GM12875 (cell line): Measurements from ENCODE around the gene DDX41.
A peak's percentile ranks its signal among the peaks of the same experiment; 100 is the strongest.
"Not testable (repeated sequence)": the region's sequence is repeated elsewhere in the genome, so short reads cannot be mapped to it uniquely, and the experiment has no call there.

Source experiments
- H3K4me3 ChIP-seq: one replicate; pipeline ENCODE4 v1.5.1; 2011; ENCODE audit warnings: low read depth, low read length, control low read depth
- TF ChIP-seq, protein P1 (sequence below): IDR thresholded peaks from 2 replicates; pipeline ENCODE4 v1.5.1; 2011; ENCODE audit warnings: low read depth, mild to moderate bottlenecking, control low read depth, inconsistent platforms, low read length, moderate library complexity, borderline replicate concordance; ENCODE audit not compliant: insufficient read depth

The DDX41 gene

DNA sequence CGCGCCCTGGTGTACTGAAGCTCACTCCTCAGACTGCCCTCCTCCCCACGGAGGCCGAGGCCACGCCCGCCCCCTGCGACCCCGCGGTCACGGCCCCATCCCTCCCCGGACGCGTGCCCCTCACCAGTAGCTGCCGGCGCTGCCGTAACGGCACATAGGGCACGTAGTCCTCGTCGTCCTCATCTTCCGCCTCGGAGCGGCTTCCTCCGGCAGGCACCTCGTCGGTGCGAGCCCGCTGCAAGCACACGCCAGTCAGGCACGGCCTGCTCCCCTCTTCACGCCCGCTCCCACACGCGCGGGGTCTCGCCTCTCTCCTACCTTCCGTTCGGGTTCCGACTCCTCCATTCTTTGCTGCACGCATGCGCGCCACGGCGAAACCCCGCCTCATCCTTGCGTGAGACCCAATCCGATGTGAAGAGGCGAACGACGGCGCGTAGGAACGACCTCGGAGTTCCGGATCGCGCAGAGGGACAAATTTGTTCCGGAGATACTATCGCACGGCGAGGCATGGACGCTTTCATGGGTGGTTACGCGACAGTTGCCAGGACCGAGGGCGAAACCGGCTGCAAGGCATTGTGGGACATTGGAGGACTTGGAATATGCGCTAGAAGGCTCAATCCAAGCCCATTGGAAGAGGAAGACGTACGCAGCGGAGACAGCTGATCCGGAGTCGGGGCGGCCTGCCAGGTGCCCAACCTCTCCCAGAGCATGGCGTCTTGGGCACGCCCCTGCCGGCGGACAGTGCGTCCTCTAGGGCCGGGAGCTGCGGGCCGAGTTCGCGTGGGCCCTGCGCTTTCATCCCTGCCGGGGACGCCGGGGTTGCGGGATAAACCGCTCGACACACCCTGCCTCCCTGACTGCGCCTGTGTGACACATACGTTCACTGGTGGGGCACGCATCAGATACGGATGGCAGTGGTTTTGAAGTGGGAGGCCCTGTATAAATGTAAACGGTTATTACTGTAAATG is at the start of gene DDX41:
DDX41 (minus strand) TSS at position 361 of the 968 bp plus-strand sequence; CDS start at position 345, 16 bp downstream.
- TF ChIP-seq, protein P1, sequence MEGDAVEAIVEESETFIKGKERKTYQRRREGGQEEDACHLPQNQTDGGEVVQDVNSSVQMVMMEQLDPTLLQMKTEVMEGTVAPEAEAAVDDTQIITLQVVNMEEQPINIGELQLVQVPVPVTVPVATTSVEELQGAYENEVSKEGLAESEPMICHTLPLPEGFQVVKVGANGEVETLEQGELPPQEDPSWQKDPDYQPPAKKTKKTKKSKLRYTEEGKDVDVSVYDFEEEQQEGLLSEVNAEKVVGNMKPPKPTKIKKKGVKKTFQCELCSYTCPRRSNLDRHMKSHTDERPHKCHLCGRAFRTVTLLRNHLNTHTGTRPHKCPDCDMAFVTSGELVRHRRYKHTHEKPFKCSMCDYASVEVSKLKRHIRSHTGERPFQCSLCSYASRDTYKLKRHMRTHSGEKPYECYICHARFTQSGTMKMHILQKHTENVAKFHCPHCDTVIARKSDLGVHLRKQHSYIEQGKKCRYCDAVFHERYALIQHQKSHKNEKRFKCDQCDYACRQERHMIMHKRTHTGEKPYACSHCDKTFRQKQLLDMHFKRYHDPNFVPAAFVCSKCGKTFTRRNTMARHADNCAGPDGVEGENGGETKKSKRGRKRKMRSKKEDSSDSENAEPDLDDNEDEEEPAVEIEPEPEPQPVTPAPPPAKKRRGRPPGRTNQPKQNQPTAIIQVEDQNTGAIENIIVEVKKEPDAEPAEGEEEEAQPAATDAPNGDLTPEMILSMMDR, result no peak
- H3K4me3 ChIP-seq, result peak within 1 kb of the TSS; percentile 91

GRCh38 chr5:177565046-177565445 is 48.3 kb upstream of the DDX41 start:
- TF ChIP-seq, protein P1, result no peak
- no peak overlapping the region for H3K4me3 ChIP-seq

DNA sequence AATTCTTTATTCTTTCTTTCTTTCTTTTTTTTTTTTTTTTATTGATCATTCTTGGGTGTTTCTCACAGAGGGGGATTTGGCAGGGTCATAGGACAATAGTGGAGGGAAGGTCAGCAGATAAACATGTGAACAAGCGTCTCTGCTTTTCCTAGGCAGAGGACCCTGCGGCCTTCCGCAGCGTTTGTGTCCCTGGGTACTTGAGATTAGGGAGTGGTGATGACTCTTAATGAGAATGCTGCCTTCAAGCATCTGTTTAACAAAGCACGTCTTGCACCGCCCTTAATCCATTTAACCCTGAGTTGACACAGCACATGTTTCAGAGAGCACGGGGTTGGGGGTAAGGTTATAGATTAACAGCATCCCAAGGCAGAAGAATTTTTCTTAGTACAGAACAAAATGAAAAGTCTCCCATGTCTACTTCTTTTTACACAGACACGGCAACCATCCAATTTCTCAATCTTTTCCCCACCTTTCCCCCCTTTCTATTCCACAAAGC is 42.7 kb upstream of the DDX41 start:
- H3K4me3 ChIP-seq, result not testable (repeated sequence)

DNA sequence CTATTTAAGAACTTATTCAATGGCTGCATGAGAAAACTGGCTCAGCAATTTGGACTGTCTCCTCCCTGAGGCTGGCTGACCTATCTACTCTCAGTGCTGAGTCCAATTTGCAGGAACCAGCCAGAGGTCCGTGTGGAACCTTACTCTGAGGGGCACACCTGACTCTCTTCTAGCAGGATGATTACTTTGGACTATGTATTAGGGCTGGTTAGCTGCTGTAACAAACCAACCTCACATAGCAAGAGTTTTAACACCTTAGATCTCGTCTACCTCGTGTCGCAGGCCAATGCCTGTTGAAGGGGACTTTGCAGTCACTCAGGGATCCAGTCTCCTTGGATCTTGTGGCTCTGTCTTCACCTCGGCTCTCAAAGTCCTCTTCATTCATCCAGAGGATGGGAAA is 41.0 kb upstream of the DDX41 start:
- TF ChIP-seq, protein P1, result no peak
- no peak overlapping the region for H3K4me3 ChIP-seq

GRCh38 chr5:177557041-177557647 is 40.4 kb upstream of the DDX41 start:
- no peak overlapping the region for H3K4me3 ChIP-seq
- TF ChIP-seq, protein P1, result no peak

DNA sequence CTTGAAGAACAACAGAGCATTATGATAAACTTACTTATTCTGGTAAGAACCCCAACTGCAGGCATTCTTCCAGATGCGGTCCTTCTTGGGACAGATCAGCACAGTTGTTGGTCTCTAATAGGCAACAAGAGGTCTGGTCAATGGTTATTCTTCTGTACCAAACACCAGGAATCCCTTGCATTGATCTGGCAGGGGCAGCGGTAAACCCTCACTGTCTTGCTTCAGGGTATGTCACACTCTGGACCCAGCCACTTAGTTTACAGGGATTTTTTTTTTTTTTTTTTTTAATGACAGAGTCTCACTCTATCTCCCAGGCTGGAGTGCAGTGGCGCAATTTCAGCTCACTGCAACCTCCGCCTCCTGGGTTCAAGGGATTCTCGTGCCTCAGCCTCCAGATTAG is 38.9 kb upstream of the DDX41 start:
- no peak overlapping the region for H3K4me3 ChIP-seq
- TF ChIP-seq, protein P1, result no peak

- TF ChIP-seq, protein P1, result no peak
- no peak overlapping the region for H3K4me3 ChIP-seq
Observed at GRCh38 chr5:177555228-177555627, 38.5 kb upstream of the DDX41 start.
